Medulla oblongata (tissue), 1 donor: ENCODE data around the gene DBNDD2.

Experiments
- DNase-seq: peaks from one replicate; pipeline ENCODE4 v3.0.0-alpha.2; 2015; ENCODE audit errors: extremely low spot score

DBNDD2 gene

DNA sequence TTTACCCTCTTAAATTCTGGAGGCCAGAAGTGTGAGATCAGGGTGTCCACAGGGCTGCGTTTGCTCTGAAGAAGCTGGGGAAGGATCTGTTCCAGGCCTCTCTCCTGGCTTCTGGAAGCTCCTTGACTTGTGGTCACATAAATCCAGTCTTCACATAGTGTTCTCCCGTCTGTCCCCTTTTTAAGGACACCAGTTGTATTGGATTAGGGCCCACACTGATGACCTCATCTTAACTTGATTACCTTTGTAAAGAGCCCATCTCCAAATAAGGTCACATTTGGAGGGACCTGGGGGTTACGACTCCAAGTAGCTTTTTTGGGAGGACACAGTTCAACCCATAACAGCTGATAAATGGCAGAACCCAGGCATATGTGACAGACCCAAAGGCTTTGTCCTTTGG is 41.4 kb downstream of the DBNDD2 start:
- DNase-seq = no peak

DNA sequence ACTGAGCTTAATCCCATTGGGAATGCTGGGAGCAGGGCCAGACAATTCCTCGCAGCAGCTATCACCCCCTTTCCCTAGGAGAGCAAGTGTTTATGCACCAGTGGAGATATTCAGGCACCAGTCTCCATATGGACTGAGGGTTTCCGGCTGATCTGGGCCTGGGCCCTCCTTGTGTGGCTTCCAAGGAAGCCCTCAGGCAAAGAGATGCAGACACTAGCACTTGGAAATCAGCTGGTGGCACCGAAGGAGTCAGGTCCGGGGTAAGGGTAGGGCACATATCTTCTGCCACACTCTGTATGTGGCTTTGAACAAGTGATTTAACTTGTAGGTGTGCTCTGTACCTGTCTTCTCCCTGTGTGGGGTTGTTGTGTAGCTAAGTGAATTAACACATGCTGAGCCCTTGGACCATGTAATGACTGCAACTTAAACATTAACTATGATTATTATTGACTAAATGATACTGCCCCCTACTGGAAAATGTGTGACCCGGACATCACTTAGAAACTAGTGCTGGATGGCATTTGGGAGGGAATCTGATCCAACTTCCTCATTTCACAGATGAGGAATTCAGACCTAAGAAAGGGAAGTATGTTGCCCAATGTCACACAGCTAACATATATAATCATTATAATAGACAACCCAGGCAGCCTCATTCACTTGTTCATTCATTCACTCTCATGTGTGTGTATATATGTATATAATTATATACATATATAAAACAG is 42.2 kb downstream of the DBNDD2 start:
- peak; percentile 78 for DNase-seq

GRCh38 chr20:45452238-45452637 is 44.1 kb downstream of the DBNDD2 start:
- no peak for DNase-seq

- no peak for DNase-seq
Measured at GRCh38 chr20:45452772-45453691, 44.9 kb downstream of the DBNDD2 start.

- DNase-seq = no peak
Measured at GRCh38 chr20:45456632-45457031, 48.5 kb downstream of the DBNDD2 start.

- DNase-seq = no peak
Measured at GRCh38 chr20:45459606-45460005, 51.5 kb downstream of the DBNDD2 start.
